Endodermal cell (in vitro differentiated cells): ENCODE data around the gene HAAO. TPM values are rescaled to one million over a fixed set of nuclear protein-coding genes. Genes with fewer than 3 reads are reported as not detected.

Source experiments
- DNase-seq: peaks from one replicate; pipeline ENCODE4 v3.0.0-alpha.2; 2017
- H3K27ac ChIP-seq: 2 replicates; pipeline ENCODE4 v1.5.1; 2013; ENCODE audit warnings: mild to moderate bottlenecking, low read depth, low read length, moderate library complexity
- H3K27me3 ChIP-seq: 2 replicates; pipeline ENCODE4 v1.6.1; 2013; ENCODE audit warnings: mild to moderate bottlenecking, low read length, moderate library complexity; ENCODE audit not compliant: insufficient read depth, control insufficient read depth, poor library complexity, severe bottlenecking
- H3K36me3 ChIP-seq: 2 replicates; pipeline ENCODE4 v1.7.0; 2013; ENCODE audit warnings: mild to moderate bottlenecking, low read length, moderate library complexity; ENCODE audit not compliant: control insufficient read depth, insufficient read depth
- H3K4me1 ChIP-seq: one replicate; pipeline ENCODE4 v1.7.0; 2013; ENCODE audit warnings: low read length; ENCODE audit not compliant: control insufficient read depth, insufficient read depth
- H3K4me3 ChIP-seq: 2 replicates; pipeline ENCODE4 v1.5.1; 2013; ENCODE audit warnings: mild to moderate bottlenecking, low read length, moderate library complexity
- H3K9ac ChIP-seq: 2 replicates; pipeline ENCODE4 v1.6.1; 2013; ENCODE audit warnings: mild to moderate bottlenecking, low read length, moderate library complexity; ENCODE audit not compliant: poor library complexity, severe bottlenecking; ENCODE audit errors: extremely low read depth
- H3K9me3 ChIP-seq: 2 replicates; pipeline ENCODE4 v1.6.1; 2013; ENCODE audit warnings: mild to moderate bottlenecking, low read length, moderate library complexity; ENCODE audit not compliant: control insufficient read depth
- H3K27ac Mint-ChIP-seq: 2 replicates; pipeline ENCODE4 v1.8.0; 2020; ENCODE audit warnings: mixed read lengths
- H3K27me3 Mint-ChIP-seq: 2 replicates; pipeline ENCODE4 v1.8.0; 2021; ENCODE audit warnings: mild to moderate bottlenecking, mixed read lengths; ENCODE audit not compliant: insufficient read depth
- H3K36me3 Mint-ChIP-seq: 2 replicates; pipeline ENCODE4 v1.8.0; 2020; ENCODE audit warnings: low read depth, mixed read lengths
- H3K4me1 Mint-ChIP-seq: 2 replicates; pipeline ENCODE4 v1.8.0; 2020; ENCODE audit warnings: mixed read lengths
- H3K4me3 Mint-ChIP-seq: 2 replicates; pipeline ENCODE4 v1.8.0; 2020; ENCODE audit warnings: mild to moderate bottlenecking, moderate library complexity, mixed read lengths
- H3K9me3 Mint-ChIP-seq: 2 replicates; pipeline ENCODE4 v1.8.0; 2020; ENCODE audit warnings: mild to moderate bottlenecking, mixed read lengths
- WGBS, 2 experiments: methylation state at CpG; one replicate each; pipeline versions ENCODE4 v1.1.5 to v1.1.7; 2013; ENCODE audit warnings: missing lambda C conversion rate in 2 of 2, mixed read lengths in 1 of 2; ENCODE audit not compliant: insufficient coverage in 1 of 2, insufficient read length in 1 of 2; 5-methylcytosine and 5-hydroxymethylcytosine counted together
- total RNA-seq, 2 donors: library from RNA; stranded (reverse); fragmentation: NEBNext Ultra II Directional in 1 of 2; extraction: Animal tissue kit (Norgen Biotek cat#: 25700) in 1 of 2; gene quantifications; 2 replicates in 1 of 2; 3 replicates in 1 of 2; pipeline ENCODE4 v1.2.1, GENCODE V29; 2021
- TF ChIP-seq, protein P1 (sequence below): fragments of 200-600 bp; sonication (generic); conservative IDR thresholded peaks from 2 replicates; pipeline ENCODE4 v1.5.0; 2021; ENCODE audit warnings: antibody characterized with exemption, mild to moderate bottlenecking

Gene HAAO
- total RNA-seq, 2 donors from 2014 or later = 13.4 to 24.2 TPM

- Histone ChIP-seq H3K4me1 (no peaks in the 10 kb centered on the region), H3K27ac (no peak overlapping the region), H3K27me3 (no peaks in the 10 kb centered on the region), H3K4me3 (no peak overlapping the region), H3K36me3 (no peaks in the 10 kb centered on the region), H3K9ac (no peak overlapping the region), H3K9me3 (no peaks in the 10 kb centered on the region)
- Mint-ChIP-seq H3K4me1 (no peaks in the 10 kb centered on the region), H3K27me3 (no peaks in the 10 kb centered on the region), H3K27ac (no peak overlapping the region), H3K4me3 (no peak overlapping the region), H3K9me3 (no peaks in the 10 kb centered on the region), H3K36me3 (peaks cover 18% of the 10 kb centered on the region)
- TF ChIP-seq, protein P1, sequence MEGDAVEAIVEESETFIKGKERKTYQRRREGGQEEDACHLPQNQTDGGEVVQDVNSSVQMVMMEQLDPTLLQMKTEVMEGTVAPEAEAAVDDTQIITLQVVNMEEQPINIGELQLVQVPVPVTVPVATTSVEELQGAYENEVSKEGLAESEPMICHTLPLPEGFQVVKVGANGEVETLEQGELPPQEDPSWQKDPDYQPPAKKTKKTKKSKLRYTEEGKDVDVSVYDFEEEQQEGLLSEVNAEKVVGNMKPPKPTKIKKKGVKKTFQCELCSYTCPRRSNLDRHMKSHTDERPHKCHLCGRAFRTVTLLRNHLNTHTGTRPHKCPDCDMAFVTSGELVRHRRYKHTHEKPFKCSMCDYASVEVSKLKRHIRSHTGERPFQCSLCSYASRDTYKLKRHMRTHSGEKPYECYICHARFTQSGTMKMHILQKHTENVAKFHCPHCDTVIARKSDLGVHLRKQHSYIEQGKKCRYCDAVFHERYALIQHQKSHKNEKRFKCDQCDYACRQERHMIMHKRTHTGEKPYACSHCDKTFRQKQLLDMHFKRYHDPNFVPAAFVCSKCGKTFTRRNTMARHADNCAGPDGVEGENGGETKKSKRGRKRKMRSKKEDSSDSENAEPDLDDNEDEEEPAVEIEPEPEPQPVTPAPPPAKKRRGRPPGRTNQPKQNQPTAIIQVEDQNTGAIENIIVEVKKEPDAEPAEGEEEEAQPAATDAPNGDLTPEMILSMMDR = peak; percentile 54
- 85 to 93% methylated on average over 2 to 5 of the region's 5 CpGs for WGBS, 2 experiments
- DNase-seq = peak; percentile 52
Observed at GRCh38 chr2:42762155-42762554, 30.2 kb downstream of the HAAO start.

- DNase-seq = no peak
Observed at GRCh38 chr2:42761554-42761953, 30.8 kb downstream of the HAAO start.

DNA sequence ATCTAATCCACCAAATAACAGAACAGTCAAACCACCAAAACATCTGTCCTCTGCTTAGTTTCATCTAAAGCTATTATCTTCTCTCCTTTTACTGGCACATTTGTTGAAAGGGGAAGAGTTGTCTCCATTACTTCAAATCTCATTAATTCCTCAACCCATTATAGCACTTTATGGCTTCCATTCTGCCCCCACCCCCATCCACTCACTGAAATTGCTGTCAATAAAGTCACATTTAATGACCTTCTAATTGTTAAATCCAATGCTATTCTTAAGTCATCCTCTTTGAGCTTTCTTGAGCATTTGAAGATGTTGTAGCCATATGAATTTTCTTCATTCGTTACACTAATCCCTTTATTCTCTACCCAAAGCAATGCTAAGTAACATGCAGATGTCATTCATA, 33.6 kb downstream of the HAAO start:
- DNase-seq = no peak
- Mint-ChIP-seq H3K4me1 (peaks cover 6% of the 10 kb centered on the region), H3K4me3 (no peak overlapping the region), H3K36me3 (peaks cover 23% of the 10 kb centered on the region), H3K27me3 (no peaks in the 10 kb centered on the region), H3K9me3 (no peaks in the 10 kb centered on the region), H3K27ac (no peak overlapping the region)
- no peaks in the 10 kb centered on the region for H3K27me3 ChIP-seq
- H3K27ac ChIP-seq = no peak overlapping the region
- H3K4me1 ChIP-seq = no peaks in the 10 kb centered on the region
- no peaks in the 10 kb centered on the region for H3K9me3 ChIP-seq
- H3K36me3 ChIP-seq = no peaks in the 10 kb centered on the region
- WGBS, 2 experiments = 82 to 83% methylated on average over 1 of the region's 1 CpG
- no peak overlapping the region for H3K4me3 ChIP-seq
- TF ChIP-seq, protein P1 = no peak
- no peak overlapping the region for H3K9ac ChIP-seq

More at GRCh38 chr2:42761554-42761953, 30.8 kb downstream of the HAAO start:
- H3K4me1 ChIP-seq = no peaks in the 10 kb centered on the region
- 94 to 100% methylated on average over 2 to 9 of the region's 9 CpGs for WGBS, 2 experiments
- TF ChIP-seq, protein P1 = no peak
- no peaks in the 10 kb centered on the region for H3K27me3 ChIP-seq
- Mint-ChIP-seq H3K27me3 (no peaks in the 10 kb centered on the region), H3K36me3 (peaks cover 18% of the 10 kb centered on the region), H3K4me1 (no peaks in the 10 kb centered on the region), H3K4me3 (no peak overlapping the region), H3K9me3 (no peaks in the 10 kb centered on the region), H3K27ac (no peak overlapping the region)
- H3K4me3 ChIP-seq = no peak overlapping the region
- no peaks in the 10 kb centered on the region for H3K36me3 ChIP-seq
- no peak overlapping the region for H3K27ac ChIP-seq
- no peaks in the 10 kb centered on the region for H3K9me3 ChIP-seq
- H3K9ac ChIP-seq = no peak overlapping the region
